Bronchial epithelial cell (primary cell): ENCODE measurements around the gene PGLYRP2. TPM values are rescaled to one million over a fixed set of nuclear protein-coding genes. Genes with fewer than 3 reads are reported as not detected.

Source experiments
- DNase-seq: peaks from one replicate; pipeline ENCODE4 v3.0.0-alpha.2; 2010; ENCODE audit warnings: low read depth
- FAIRE-seq: peaks from 2 replicates; lab custom pipeline; 2011; peaks lifted over from hg19 to GRCh38; lab: Jason Lieb, UNC
- H3K27me3 ChIP-seq: 2 replicates; pipeline ENCODE4 v1.5.1; 2011; ENCODE audit warnings: low read length; ENCODE audit not compliant: control insufficient read depth, insufficient read depth
- H3K36me3 ChIP-seq: 2 replicates; pipeline ENCODE4 v1.5.1; 2011; ENCODE audit warnings: low read length; ENCODE audit not compliant: control insufficient read depth, insufficient read depth
- H3K4me3 ChIP-seq: 2 replicates; pipeline ENCODE4 v1.5.1; 2011; ENCODE audit warnings: mild to moderate bottlenecking, low read depth, low read length, control low read depth
- CTCF ChIP-seq: IDR thresholded peaks from 2 replicates; pipeline ENCODE4 v1.5.1; 2011; ENCODE audit warnings: mild to moderate bottlenecking, moderate library complexity, low read length, control low read depth, inconsistent platforms; ENCODE audit not compliant: insufficient read depth, severe bottlenecking
- total RNA-seq: library from RNA; depleted of rRNA; stranded (reverse); fragments of >200 nt; gene quantifications from 2 replicates; pipeline ENCODE4 v1.2.1, GENCODE V29; 2014

Gene PGLYRP2
- total RNA-seq, 1 donor from 2014 or later = not detected

- FAIRE-seq (peak; percentile 75), DNase-seq (no peak)
- TF ChIP-seq CTCF = no peak
- Histone ChIP-seq H3K27me3 (no peaks in the 10 kb centered on the region), H3K36me3 (no peaks in the 10 kb centered on the region), H3K4me3 (peak overlapping the region; percentile 43)
Measured at GRCh38 chr19:15448778-15449619, 30.3 kb downstream of the PGLYRP2 start.

- H3K27me3 ChIP-seq = no peaks in the 10 kb centered on the region
- no peak for DNase-seq
- TF ChIP-seq CTCF = no peak
- H3K4me3 ChIP-seq = no peak overlapping the region
- no peaks in the 10 kb centered on the region for H3K36me3 ChIP-seq
- no peak for FAIRE-seq
Measured at GRCh38 chr19:15448044-15448777, 31.1 kb downstream of the PGLYRP2 start.

GRCh38 chr19:15447057-15447456 lies 32.2 kb downstream of the PGLYRP2 start:
- Histone ChIP-seq H3K4me3 (no peak overlapping the region), H3K36me3 (no peaks in the 10 kb centered on the region), H3K27me3 (no peaks in the 10 kb centered on the region)
- DNase-seq (no peak), FAIRE-seq (no peak)
- no peak for TF ChIP-seq CTCF

- DNase-seq = no peak
- H3K27me3 ChIP-seq = no peaks in the 10 kb centered on the region
- no peak for FAIRE-seq
- no peak overlapping the region for H3K4me3 ChIP-seq
- no peak for TF ChIP-seq CTCF
- H3K36me3 ChIP-seq = no peaks in the 10 kb centered on the region
Measured at GRCh38 chr19:15445807-15446376, 33.4 kb downstream of the PGLYRP2 start.

GRCh38 chr19:15445227-15445605 lies 34.1 kb downstream of the PGLYRP2 start:
- Histone ChIP-seq H3K27me3 (no peaks in the 10 kb centered on the region), H3K36me3 (no peaks in the 10 kb centered on the region), H3K4me3 (no peak overlapping the region)
- DNase-seq (no peak), FAIRE-seq (no peak)
- no peak for TF ChIP-seq CTCF
